HepG2 (cell line): ENCODE results near the gene ASB11. TPM values are rescaled to one million over a fixed set of nuclear protein-coding genes. Genes with fewer than 3 reads are reported as not detected.

ENCODE experiments used
- CREB3 ChIP-seq: sonication (generic); formaldehyde crosslinking; IDR thresholded peaks from 2 replicates; pipeline ENCODE4 v1.5.0; 2020; ENCODE audit warnings: missing genetic modification reagents
- ETV6 ChIP-seq: sonication (generic); formaldehyde crosslinking; conservative IDR thresholded peaks from 2 replicates; pipeline ENCODE4 v1.4.0; 2020; ENCODE audit warnings: missing genetic modification reagents
- GLMP ChIP-seq: sonication (generic); formaldehyde crosslinking; IDR thresholded peaks from 2 replicates; pipeline ENCODE4 v1.9.0; 2021; ENCODE audit warnings: missing genetic modification reagents, mild to moderate bottlenecking, borderline replicate concordance
- HNF1A ChIP-seq, 2 experiments: sonication (generic) in 1 of 2; formaldehyde crosslinking in 1 of 2; IDR thresholded peaks; 2 replicates each; pipeline versions ENCODE4 v1.4.0 to v1.6.1; 2016 to 2020; ENCODE audit warnings: borderline replicate concordance in 1 of 2, low read depth in 1 of 2, mild to moderate bottlenecking in 1 of 2, missing genetic modification reagents in 1 of 2
- MYNN ChIP-seq: sonication (generic); formaldehyde crosslinking; IDR thresholded peaks from 2 replicates; pipeline ENCODE4 v1.4.0; 2020; ENCODE audit warnings: mild to moderate bottlenecking, low read depth, missing genetic modification reagents
- PHF21A ChIP-seq: sonication (generic); formaldehyde crosslinking; IDR thresholded peaks from 2 replicates; pipeline ENCODE4 v1.5.0; 2020; ENCODE audit warnings: mild to moderate bottlenecking, missing genetic modification reagents
- RFXAP ChIP-seq: sonication (generic); formaldehyde crosslinking; IDR thresholded peaks from 2 replicates; pipeline ENCODE4 v1.4.0; 2020; ENCODE audit warnings: missing genetic modification reagents, borderline replicate concordance
- SKIL ChIP-seq: sonication (generic); formaldehyde crosslinking; IDR thresholded peaks from 2 replicates; pipeline ENCODE4 v1.8.0; 2022; ENCODE audit warnings: missing genetic modification reagents, mild to moderate bottlenecking, moderate library complexity, borderline replicate concordance
- TIGD3 ChIP-seq: sonication (generic); formaldehyde crosslinking; IDR thresholded peaks from 2 replicates; pipeline ENCODE4 v1.5.1; 2020; ENCODE audit warnings: mild to moderate bottlenecking, missing genetic modification reagents, borderline replicate concordance
- ZNF432 ChIP-seq: sonication (generic); formaldehyde crosslinking; IDR thresholded peaks from 2 replicates; pipeline ENCODE4 v1.5.0; 2020; ENCODE audit warnings: missing genetic modification reagents, mild to moderate bottlenecking, borderline replicate concordance
- ZNF576 ChIP-seq: sonication (generic); formaldehyde crosslinking; IDR thresholded peaks from 2 replicates; pipeline ENCODE4 v1.4.0; 2020; ENCODE audit warnings: mild to moderate bottlenecking, missing genetic modification reagents
- ZNF674 ChIP-seq: sonication (generic); formaldehyde crosslinking; IDR thresholded peaks from 2 replicates; pipeline ENCODE4 v1.5.0; 2020; ENCODE audit warnings: low read depth, mild to moderate bottlenecking, missing genetic modification reagents
- ZSCAN5A ChIP-seq: sonication (generic); formaldehyde crosslinking; IDR thresholded peaks from 2 replicates; pipeline ENCODE4 v1.8.0; 2022; ENCODE audit warnings: mild to moderate bottlenecking, missing genetic modification reagents, borderline replicate concordance
- polyA plus RNA-seq, 8 experiments: library from polyadenylated mRNA; depleted of rRNA in 3 of 8; stranded (reverse) in 7 of 8; unstranded in 1 of 8; fragments of >200 nt; fragmentation: Illumina TruSeq in 4 of 8; extraction: Trizol in 4 of 8; gene quantifications; 2 replicates each; pipeline versions ENCODE4 v1.2.1 to v1.2.3, GENCODE V29; 2011 to 2016; ENCODE audit warnings: low read depth in 4 of 8, missing spikeins in 1 of 8, mixed read lengths in 1 of 8; ENCODE audit not compliant: insufficient read depth in 1 of 8
- total RNA-seq, 5 experiments: library from RNA; depleted of rRNA; stranded (reverse); fragments of >200 nt; fragmentation: Illumina TruSeq; extraction: Trizol; gene quantifications; 2 replicates each; pipeline ENCODE4 v1.2.3, GENCODE V29; 2016; ENCODE audit warnings: low read depth in 1 of 5

The ASB11 gene
- total and polyA plus RNA-seq, 2 of the 13 experiments (the other 11 are each of a cell fraction or from before 2014, with no cell fraction given) = not detected

- no peak for TF ChIP-seq SKIL (CRISPR knock-in tag)
- TF ChIP-seq ZNF674 (CRISPR knock-in tag) = no peak
- TF ChIP-seq GLMP = no peak
- TF ChIP-seq ZNF576 (CRISPR knock-in tag) = no peak
- TF ChIP-seq ETV6 = no peak
- 0 out of 2 replicates have a peak, but pooled peaks have one; percentile 31 for TF ChIP-seq PHF21A (CRISPR knock-in tag)
- no peak for TF ChIP-seq MYNN (CRISPR knock-in tag)
- no peak for TF ChIP-seq ZNF432
- no peak for TF ChIP-seq HNF1A (IDR thresholded peaks at IDR 0.05; ENCODE audit: low read depth)
- TF ChIP-seq HNF1A (CRISPR knock-in tag; IDR thresholded peaks at IDR 0.05; ENCODE audit: borderline replicate concordance) = peak; percentile 20; the same call in 1 of the 2 replicates
- TF ChIP-seq CREB3 = no peak
- no peak for TF ChIP-seq ZSCAN5A
- TF ChIP-seq RFXAP (CRISPR knock-in tag) = 0 out of 2 replicates have a peak, but pooled peaks have one; percentile 24
- no peak for TF ChIP-seq TIGD3 (CRISPR knock-in tag)
Observed at GRCh38 chrX:15335135-15336022, 19.9 kb upstream of the ASB11 start, which contains the start of gene PIGA (continued).
